ENCODE data around the gene PKM. TPM values are rescaled to one million over a fixed set of nuclear protein-coding genes. Genes with fewer than 3 reads are reported as not detected.

PKM gene
- total RNA-seq, 1 donor from 2014 or later = 879 TPM

GRCh38 chr15:72178976-72179585 lies 51.9 kb downstream of the PKM start:
- Histone ChIP-seq H3K4me3 (ENCODE audit: low read depth, low read length) (no peak overlapping the region), H3K36me3 (ENCODE audit: control insufficient read depth, insufficient read depth, low read length) (no peaks in the 10 kb centered on the region), H3K27me3 (ENCODE audit: control insufficient read depth, insufficient read depth, low read length) (peaks cover 8% of the 10 kb centered on the region)
- DNase-seq (ENCODE audit: low read depth) = no peak
- TF ChIP-seq, protein P1, sequence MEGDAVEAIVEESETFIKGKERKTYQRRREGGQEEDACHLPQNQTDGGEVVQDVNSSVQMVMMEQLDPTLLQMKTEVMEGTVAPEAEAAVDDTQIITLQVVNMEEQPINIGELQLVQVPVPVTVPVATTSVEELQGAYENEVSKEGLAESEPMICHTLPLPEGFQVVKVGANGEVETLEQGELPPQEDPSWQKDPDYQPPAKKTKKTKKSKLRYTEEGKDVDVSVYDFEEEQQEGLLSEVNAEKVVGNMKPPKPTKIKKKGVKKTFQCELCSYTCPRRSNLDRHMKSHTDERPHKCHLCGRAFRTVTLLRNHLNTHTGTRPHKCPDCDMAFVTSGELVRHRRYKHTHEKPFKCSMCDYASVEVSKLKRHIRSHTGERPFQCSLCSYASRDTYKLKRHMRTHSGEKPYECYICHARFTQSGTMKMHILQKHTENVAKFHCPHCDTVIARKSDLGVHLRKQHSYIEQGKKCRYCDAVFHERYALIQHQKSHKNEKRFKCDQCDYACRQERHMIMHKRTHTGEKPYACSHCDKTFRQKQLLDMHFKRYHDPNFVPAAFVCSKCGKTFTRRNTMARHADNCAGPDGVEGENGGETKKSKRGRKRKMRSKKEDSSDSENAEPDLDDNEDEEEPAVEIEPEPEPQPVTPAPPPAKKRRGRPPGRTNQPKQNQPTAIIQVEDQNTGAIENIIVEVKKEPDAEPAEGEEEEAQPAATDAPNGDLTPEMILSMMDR (IDR thresholded peaks at IDR 0.05; ENCODE audit: insufficient read depth, low read length, poor library complexity, severe bottlenecking) = no peak

- Histone ChIP-seq H3K4me3 (ENCODE audit: low read depth, low read length) (no peak overlapping the region), H3K36me3 (ENCODE audit: control insufficient read depth, insufficient read depth, low read length) (no peaks in the 10 kb centered on the region), H3K27me3 (ENCODE audit: control insufficient read depth, insufficient read depth, low read length) (peaks cover 9% of the 10 kb centered on the region)
- TF ChIP-seq, protein P1 (IDR thresholded peaks at IDR 0.05; ENCODE audit: insufficient read depth, low read length, poor library complexity, severe bottlenecking) = no peak
- no peak for DNase-seq (ENCODE audit: low read depth)
Measured at GRCh38 chr15:72176743-72177142, 54.2 kb downstream of the PKM start.

DNA sequence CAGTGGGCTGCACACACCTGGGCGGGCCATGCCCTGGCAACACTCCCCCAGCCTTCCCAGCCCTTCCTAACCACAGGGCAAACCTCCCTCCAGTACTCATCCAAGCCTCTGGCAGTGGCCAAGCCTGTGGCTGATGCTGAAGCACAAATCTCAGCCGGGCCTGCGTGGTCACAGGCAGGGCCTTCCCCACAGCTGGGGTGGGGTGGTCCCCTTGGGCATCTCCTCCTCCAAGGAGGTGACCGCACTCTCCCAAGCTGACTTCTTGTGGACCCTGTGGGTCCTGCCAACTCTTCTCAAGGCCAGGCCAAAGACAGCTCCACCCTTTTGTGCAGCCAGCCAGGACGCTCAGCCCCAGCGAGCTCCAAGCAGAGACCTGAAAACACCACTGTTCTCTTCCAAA lies 54.8 kb downstream of the PKM start:
- Histone ChIP-seq H3K4me3 (ENCODE audit: low read depth, low read length) (no peak overlapping the region), H3K36me3 (ENCODE audit: control insufficient read depth, insufficient read depth, low read length) (no peaks in the 10 kb centered on the region), H3K27me3 (ENCODE audit: control insufficient read depth, insufficient read depth, low read length) (peaks cover 9% of the 10 kb centered on the region)
- no peak for DNase-seq (ENCODE audit: low read depth)
- TF ChIP-seq, protein P1 (IDR thresholded peaks at IDR 0.05; ENCODE audit: insufficient read depth, low read length, poor library complexity, severe bottlenecking) = no peak

DNA sequence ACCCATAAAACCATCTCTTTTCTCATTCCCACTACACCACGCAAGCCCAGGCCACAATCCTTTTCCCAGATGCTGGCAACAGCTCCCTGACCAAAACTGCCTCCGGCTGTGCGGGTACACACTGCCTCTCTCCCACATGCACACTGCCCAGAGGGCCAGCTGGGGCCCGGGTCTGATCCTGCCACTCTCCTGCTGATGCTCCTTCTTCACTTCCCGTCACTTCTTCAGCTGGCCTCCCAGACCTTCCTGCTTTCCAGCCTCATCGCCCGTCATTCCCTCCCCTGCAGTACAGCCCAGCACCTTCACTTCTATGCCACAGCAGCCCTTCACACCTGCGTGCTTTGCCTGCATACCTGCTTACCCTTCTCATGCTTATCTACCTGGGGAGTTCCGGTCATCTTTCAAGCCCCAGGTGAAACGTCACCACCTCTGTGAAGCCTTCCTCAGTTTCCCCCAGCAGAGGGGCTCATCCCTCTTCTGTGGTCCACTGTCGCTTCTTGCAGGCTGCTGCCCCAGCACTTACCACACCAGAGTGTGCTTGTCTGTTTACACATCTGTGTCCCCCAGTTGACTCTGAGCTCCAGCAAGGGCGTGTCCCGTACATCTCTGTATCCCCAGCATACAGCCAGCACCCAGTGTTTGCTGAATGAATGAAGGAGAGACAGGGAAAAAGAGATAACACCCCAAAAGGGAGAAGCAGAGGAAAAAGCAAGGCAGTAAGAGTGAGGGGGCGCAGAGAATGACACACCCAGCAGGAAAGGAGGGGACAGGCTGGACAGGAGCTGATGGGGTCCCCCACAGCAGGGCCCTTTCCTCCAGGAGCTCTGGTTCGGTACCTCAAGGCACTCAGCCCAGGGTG lies 55.6 kb downstream of the PKM start:
- Histone ChIP-seq H3K27me3 (ENCODE audit: control insufficient read depth, insufficient read depth, low read length) (peaks cover 9% of the 10 kb centered on the region), H3K36me3 (ENCODE audit: control insufficient read depth, insufficient read depth, low read length) (no peaks in the 10 kb centered on the region), H3K4me3 (ENCODE audit: low read depth, low read length) (no peak overlapping the region)
- no peak for DNase-seq (ENCODE audit: low read depth)
- TF ChIP-seq, protein P1 (IDR thresholded peaks at IDR 0.05; ENCODE audit: insufficient read depth, low read length, poor library complexity, severe bottlenecking) = no peak

DNA sequence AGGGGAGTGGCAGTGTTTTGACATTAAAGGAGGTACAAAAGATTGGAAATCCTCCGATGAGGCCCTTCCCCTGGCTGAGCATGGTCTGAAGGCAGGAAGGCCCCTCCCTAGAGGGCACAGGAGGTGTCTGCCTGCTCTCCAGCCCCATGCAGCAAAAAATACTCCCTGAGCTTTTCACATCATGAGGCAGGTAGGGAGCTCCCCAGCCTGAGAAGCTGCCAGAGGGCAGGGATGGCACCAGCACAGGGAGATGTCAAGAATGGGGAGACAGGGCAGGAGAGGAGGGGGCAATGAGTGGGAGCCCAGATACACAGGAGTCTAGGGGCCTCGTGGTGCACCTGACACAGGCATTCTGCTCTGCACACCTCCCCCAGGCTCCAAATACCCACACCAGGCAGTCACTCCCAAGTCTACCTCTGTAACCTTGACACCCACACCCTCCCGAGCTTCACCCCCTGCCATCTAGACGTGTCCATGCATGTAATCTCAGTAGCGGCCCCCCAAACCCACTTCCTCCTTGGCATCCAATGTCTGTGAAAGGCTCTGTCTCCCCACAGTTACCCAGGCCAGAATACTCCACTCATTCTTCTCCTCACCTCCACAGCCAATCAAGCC lies 56.3 kb downstream of the PKM start:
- peaks cover 9% of the 10 kb centered on the region for H3K27me3 ChIP-seq (ENCODE audit: control insufficient read depth, insufficient read depth, low read length)
- TF ChIP-seq, protein P1 (IDR thresholded peaks at IDR 0.05; ENCODE audit: insufficient read depth, low read length, poor library complexity, severe bottlenecking) = no peak

More for the DNA sequence above, 56.3 kb downstream of the PKM start:
- H3K4me3 ChIP-seq (ENCODE audit: low read depth, low read length) = no peak overlapping the region
- H3K36me3 ChIP-seq (ENCODE audit: control insufficient read depth, insufficient read depth, low read length) = no peaks in the 10 kb centered on the region
- no peak for DNase-seq (ENCODE audit: low read depth)
